Endothelial cell of umbilical vein (primary cell): ENCODE results near the gene GABPB2. TPM values are rescaled to one million over a fixed set of nuclear protein-coding genes. Genes with fewer than 3 reads are reported as not detected.

Experiments
- BruUV-seq: library from RNA; stranded (reverse); fragments of 400-500 nt; replicated peaks from 2 replicates; lab custom pipeline; 2021; lab: Mats Ljungman, UMichigan
- CTCF ChIA-PET: fragments of 300-600, 350-600 bp; sonication (Branson Sonifier 250); formaldehyde crosslinking; loops from one replicate; lab custom pipeline; 2021; ENCODE audit warnings: antibody characterized with exemption, inconsistent platforms; lab: Charles Lee
- POLR2A ChIA-PET: fragments of 300-600, 350-600 bp; sonication (Branson Sonifier 250); formaldehyde crosslinking; loops from one replicate; lab custom pipeline; 2021; ENCODE audit warnings: antibody characterized with exemption, inconsistent platforms; lab: Charles Lee
- DNase-seq: peaks from one replicate; pipeline ENCODE4 v3.0.0-alpha.2; 2011; ENCODE audit warnings: low read depth, low spot score
- FAIRE-seq: peaks from 2 replicates; lab custom pipeline; 2011; peaks lifted over from hg19 to GRCh38; lab: Jason Lieb, UNC
- H2AFZ ChIP-seq: 2 replicates; pipeline ENCODE4 v1.6.0; 2012; ENCODE audit warnings: low read depth, low read length, control low read depth, inconsistent platforms
- H3K27ac ChIP-seq: 2 replicates; pipeline ENCODE4 v1.5.1; 2011; ENCODE audit warnings: low read depth, mild to moderate bottlenecking, control low read depth, low read length, moderate library complexity; ENCODE audit not compliant: insufficient read depth
- H3K27me3 ChIP-seq, 2 experiments: 2 replicates each; pipeline versions ENCODE4 v1.6.0 to v1.6.1; 2011; ENCODE audit warnings: low read length in 2 of 2, mixed read lengths in 1 of 2; ENCODE audit not compliant: control insufficient read depth in 2 of 2, insufficient read depth in 2 of 2
- H3K36me3 ChIP-seq, 2 experiments: 2 replicates in 1 of 2; 3 replicates in 1 of 2; pipeline ENCODE4 v1.5.1; 2011; ENCODE audit warnings: low read length in 2 of 2, mild to moderate bottlenecking in 1 of 2, moderate library complexity in 1 of 2; ENCODE audit not compliant: control insufficient read depth in 2 of 2, insufficient read depth in 2 of 2; ENCODE audit errors: extremely low read depth in 1 of 2
- H3K4me1 ChIP-seq: 3 replicates; pipeline ENCODE4 v1.5.1; 2011; ENCODE audit warnings: mild to moderate bottlenecking, low read length; ENCODE audit not compliant: control insufficient read depth, insufficient read depth; ENCODE audit errors: extremely low read depth
- H3K4me2 ChIP-seq: 2 replicates; pipeline ENCODE4 v1.6.1; 2011; ENCODE audit warnings: low read length, control low read depth, mixed read lengths; ENCODE audit not compliant: insufficient read depth
- H3K4me3 ChIP-seq, 3 experiments: fragments of 200-600 bp in 1 of 3; sonication (generic), shearing (Covaris generic) in 1 of 3; replicated peaks in 1 of 3; 2 replicates each; pipeline ENCODE4 v1.5.1; 2011 to 2016; ENCODE audit warnings: control low read depth in 3 of 3, low read length in 3 of 3, mild to moderate bottlenecking in 2 of 3, inconsistent platforms in 1 of 3, low read depth in 1 of 3, moderate library complexity in 1 of 3; ENCODE audit not compliant: insufficient read depth in 1 of 3
- H3K79me2 ChIP-seq: 2 replicates; pipeline ENCODE4 v1.6.0; 2012; ENCODE audit warnings: low read length, inconsistent platforms; ENCODE audit not compliant: control insufficient read depth, insufficient read depth
- H3K9ac ChIP-seq: replicated peaks from 2 replicates; pipeline ENCODE3; 2011; ENCODE audit warnings: low read length, control low read depth; ENCODE audit not compliant: insufficient read depth; ENCODE audit errors: extremely low read depth
- H3K9me1 ChIP-seq: replicated peaks from 3 replicates; pipeline ENCODE4 v1.6.0; 2011; ENCODE audit warnings: mild to moderate bottlenecking, low read length; ENCODE audit not compliant: control insufficient read depth, insufficient read depth; ENCODE audit errors: extremely low read depth
- H3K9me3 ChIP-seq: replicated peaks from 2 replicates; pipeline ENCODE4 v1.5.1; 2012; ENCODE audit warnings: low read length, inconsistent platforms; ENCODE audit not compliant: control insufficient read depth, insufficient read depth
- H4K20me1 ChIP-seq: replicated peaks from 2 replicates; pipeline ENCODE3; 2011; ENCODE audit warnings: mild to moderate bottlenecking, low read length; ENCODE audit not compliant: control insufficient read depth, insufficient read depth; ENCODE audit errors: extremely low read depth
- EZH2 ChIP-seq: IDR thresholded peaks from 2 replicates; pipeline ENCODE4 v1.6.1; 2012; ENCODE audit warnings: borderline replicate concordance, low read depth, mild to moderate bottlenecking, moderate library complexity, low read length, inconsistent platforms; ENCODE audit not compliant: severe bottlenecking
- FOS ChIP-seq: IDR thresholded peaks from 2 replicates; pipeline ENCODE4 v1.6.1; 2011; ENCODE audit warnings: mild to moderate bottlenecking, low read length, moderate library complexity, borderline replicate concordance; ENCODE audit not compliant: insufficient read depth
- GATA2 ChIP-seq: IDR thresholded peaks from 2 replicates; pipeline ENCODE4 v1.7.0; 2011; ENCODE audit warnings: low read depth, mild to moderate bottlenecking, moderate library complexity, mixed read lengths, low read length; ENCODE audit not compliant: insufficient read length, insufficient read depth
- JUN ChIP-seq: IDR thresholded peaks from 2 replicates; pipeline ENCODE4 v1.6.1; 2011; ENCODE audit warnings: borderline replicate concordance, low read depth; ENCODE audit not compliant: insufficient read length, insufficient read depth
- MAX ChIP-seq: IDR thresholded peaks from 2 replicates; pipeline ENCODE4 v1.6.1; 2011; ENCODE audit not compliant: insufficient read depth, insufficient read length
- MYC ChIP-seq: IDR thresholded peaks from one replicate; pipeline ENCODE4 v1.6.1; 2011; ENCODE audit warnings: mild to moderate bottlenecking, low read depth, low read length
- POLR2A ChIP-seq: IDR thresholded peaks from 2 replicates; pipeline ENCODE4 v1.6.1; 2012; ENCODE audit warnings: low read depth, mild to moderate bottlenecking, control low read depth, low read length
- POLR2AphosphoS5 ChIP-seq: IDR thresholded peaks from 2 replicates; pipeline ENCODE4 v1.6.1; 2012; ENCODE audit warnings: low read depth, mild to moderate bottlenecking, control low read depth, low read length, moderate library complexity; ENCODE audit not compliant: insufficient read depth
- dilution Hi-C: fragments of 300-500 bp; cut with MboI; formaldehyde crosslinking; loops from one replicate; pipeline ENCODE4 v1.15.0; 2019; ENCODE audit warnings: low sequenced_read_pairs; ENCODE audit not compliant: extremely low pct_ligation_motif_present
- intact Hi-C: fragments of 100-400 bp; cut with micrococcal nuclease; formaldehyde crosslinking; loops from one replicate; pipeline ENCODE4 v1.10.0; 2022
- polyA plus RNA-seq, 4 experiments: library from polyadenylated mRNA; depleted of rRNA in 3 of 4; stranded (reverse) in 3 of 4; unstranded in 1 of 4; fragments of >200 nt; gene quantifications; 2 replicates each; pipeline versions ENCODE4 v1.2.1 to v1.2.3, GENCODE V29; 2011 to 2012; ENCODE audit warnings: missing spikeins in 1 of 4
- total RNA-seq: library from RNA; stranded (reverse); gene quantifications from 2 replicates; pipeline ENCODE4 v1.2.3, GENCODE V29; 2021
- TF ChIP-seq, protein P1 (sequence below), 2 donors: IDR thresholded peaks; 1 replicate in 1 of 2; 2 replicates in 1 of 2; pipeline ENCODE4 v1.5.1; 2011; ENCODE audit warnings: low read length in 2 of 2, mild to moderate bottlenecking in 2 of 2, moderate library complexity in 2 of 2, control low read depth in 1 of 2, inconsistent platforms in 1 of 2, low read depth in 1 of 2; ENCODE audit not compliant: insufficient read depth in 1 of 2; ENCODE audit errors: extremely low read depth in 1 of 2

Gene GABPB2
- total and polyA plus RNA-seq, 2 donors (not counting 3 experiments of a cell fraction or from before 2014, with no cell fraction given), result 2.6 to 4.3 TPM

DNA sequence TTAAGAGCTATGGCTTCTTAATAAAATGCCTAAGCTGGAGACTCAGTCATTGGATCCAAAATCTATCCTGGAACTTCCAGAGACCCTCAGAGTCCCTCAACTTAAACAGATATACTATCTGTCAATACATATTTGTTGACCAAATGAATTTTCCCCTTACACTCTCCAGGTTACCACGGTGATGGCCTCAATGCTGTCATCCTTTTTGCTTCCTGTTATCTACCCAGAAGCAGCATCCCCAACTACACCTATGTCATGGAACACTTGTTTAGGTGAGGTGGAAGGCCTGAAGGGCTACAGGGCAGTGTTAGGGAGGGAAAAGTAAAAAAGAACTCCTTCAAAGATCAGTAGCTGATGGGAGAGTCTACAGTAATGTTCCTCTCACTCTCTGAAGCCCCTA lies 27.4 kb upstream of the GABPB2 start:
- H3K27ac ChIP-seq, result no peak overlapping the region
- H3K4me2 ChIP-seq, result no peak overlapping the region
- POLR2A ChIA-PET, result no interaction called here
- H3K9me1 ChIP-seq, result no peaks in the 10 kb centered on the region
- no peak overlapping the region for H3K9ac ChIP-seq
- H3K4me3 ChIP-seq, result no peak overlapping the region
- BruUV-seq, result no TSS peak
- no peak for FAIRE-seq
- no peaks in the 10 kb centered on the region for H3K27me3 ChIP-seq
- intact Hi-C loops (no loop called here), dilution Hi-C loops (no loop called here)
- no peaks in the 10 kb centered on the region for H3K36me3 ChIP-seq
- CTCF ChIA-PET, result interaction anchor here (1.1 to 2.6 kb wide), 6 partner anchors 11 to 57 kb away, joined by 3 to 9 read pairs (median 4); partner anchors contain the start of gene GABPB2
- no peak overlapping the region for H2AFZ ChIP-seq
- no peaks in the 10 kb centered on the region for H4K20me1 ChIP-seq
- H3K4me1 ChIP-seq, result peaks cover 2% of the 10 kb centered on the region
- no peak for TF ChIP-seq EZH2
- no peak for TF ChIP-seq POLR2A
- TF ChIP-seq FOS, result no peak
- TF ChIP-seq MYC, result no peak
- TF ChIP-seq JUN, result no peak
- TF ChIP-seq POLR2AphosphoS5, result no peak
- TF ChIP-seq, protein P1, sequence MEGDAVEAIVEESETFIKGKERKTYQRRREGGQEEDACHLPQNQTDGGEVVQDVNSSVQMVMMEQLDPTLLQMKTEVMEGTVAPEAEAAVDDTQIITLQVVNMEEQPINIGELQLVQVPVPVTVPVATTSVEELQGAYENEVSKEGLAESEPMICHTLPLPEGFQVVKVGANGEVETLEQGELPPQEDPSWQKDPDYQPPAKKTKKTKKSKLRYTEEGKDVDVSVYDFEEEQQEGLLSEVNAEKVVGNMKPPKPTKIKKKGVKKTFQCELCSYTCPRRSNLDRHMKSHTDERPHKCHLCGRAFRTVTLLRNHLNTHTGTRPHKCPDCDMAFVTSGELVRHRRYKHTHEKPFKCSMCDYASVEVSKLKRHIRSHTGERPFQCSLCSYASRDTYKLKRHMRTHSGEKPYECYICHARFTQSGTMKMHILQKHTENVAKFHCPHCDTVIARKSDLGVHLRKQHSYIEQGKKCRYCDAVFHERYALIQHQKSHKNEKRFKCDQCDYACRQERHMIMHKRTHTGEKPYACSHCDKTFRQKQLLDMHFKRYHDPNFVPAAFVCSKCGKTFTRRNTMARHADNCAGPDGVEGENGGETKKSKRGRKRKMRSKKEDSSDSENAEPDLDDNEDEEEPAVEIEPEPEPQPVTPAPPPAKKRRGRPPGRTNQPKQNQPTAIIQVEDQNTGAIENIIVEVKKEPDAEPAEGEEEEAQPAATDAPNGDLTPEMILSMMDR (IDR thresholded peaks at IDR 0.05; ENCODE audit: extremely low read depth in 1 of 2, insufficient read depth in 1 of 2, low read depth in 1 of 2, low read length in 2 of 2), result no peak
- no peak for TF ChIP-seq MAX
- no peak for TF ChIP-seq GATA2
- no peaks in the 10 kb centered on the region for H3K79me2 ChIP-seq
- no peaks in the 10 kb centered on the region for H3K9me3 ChIP-seq
- no peak for DNase-seq
